Caco-2 (cell line): ENCODE measurements around the gene PRAMEF8. TPM values are rescaled to one million over a fixed set of nuclear protein-coding genes. Genes with fewer than 3 reads are reported as not detected.
"Not testable (repeated sequence)": the region's sequence is repeated elsewhere in the genome, so short reads cannot be mapped to it uniquely, and the experiment has no call there.

Source experiments
- Bru-seq: library from RNA; stranded (reverse); fragments of 400-500 nt; gene quantifications from one replicate; lab custom pipeline; 2021; lab: Mats Ljungman, UMichigan
- BruChase-seq, 2 experiments: library from RNA; stranded (reverse); fragments of 400-500 nt; gene quantifications; one replicate each; lab custom pipeline; 2021; lab: Mats Ljungman, UMichigan
- BruUV-seq: library from RNA; stranded (reverse); fragments of 400-500 nt; replicated peaks from 2 replicates; lab custom pipeline; 2021; lab: Mats Ljungman, UMichigan
- CTCF ChIA-PET: fragments of 300-600 bp; sonication (Branson Sonifier 250); formaldehyde crosslinking; loops from one replicate; lab custom pipeline; 2022; ENCODE audit warnings: antibody characterized with exemption; lab: Charles Lee
- POLR2A ChIA-PET: fragments of 300-600 bp; sonication (Branson Sonifier 250); formaldehyde crosslinking; loops from one replicate; lab custom pipeline; 2022; ENCODE audit warnings: antibody characterized with exemption; lab: Charles Lee
- DNase-seq, 2 experiments: peaks; one replicate each; pipeline versions ENCODE4 v3.0.0 to v3.0.0-alpha.2; 2020 to 2022
- H3K27me3 ChIP-seq: replicated peaks from 2 replicates; pipeline ENCODE4 v1.6.0; 2011; ENCODE audit warnings: low read length; ENCODE audit not compliant: control insufficient read depth, insufficient read depth
- H3K36me3 ChIP-seq: 2 replicates; pipeline ENCODE4 v1.5.1; 2011; ENCODE audit warnings: low read length; ENCODE audit not compliant: control insufficient read depth, insufficient read depth
- H3K4me1 ChIP-seq: fragments of 250-450 bp; sonication (Bioruptor Pico); 2 replicates; pipeline ENCODE4 v1.5.1; 2020; ENCODE audit warnings: mild to moderate bottlenecking
- H3K4me3 ChIP-seq: 2 replicates; pipeline ENCODE4 v1.5.1; 2011; ENCODE audit warnings: low read depth, mild to moderate bottlenecking, control low read depth, low read length
- H3K9me3 ChIP-seq: fragments of 250-450 bp; sonication (Bioruptor Pico); 2 replicates; pipeline ENCODE4 v1.5.1; 2020; ENCODE audit warnings: mild to moderate bottlenecking, moderate library complexity
- H3K27ac Mint-ChIP-seq: one replicate; pipeline ENCODE4 v1.8.0; 2022; ENCODE audit warnings: mixed read lengths; ENCODE audit not compliant: unreplicated experiment
- H3K27me3 Mint-ChIP-seq: one replicate; pipeline ENCODE4 v1.8.0; 2022; ENCODE audit warnings: mixed read lengths; ENCODE audit not compliant: insufficient read depth, unreplicated experiment
- H3K36me3 Mint-ChIP-seq: one replicate; pipeline ENCODE4 v1.8.0; 2022; ENCODE audit warnings: mild to moderate bottlenecking, mixed read lengths; ENCODE audit not compliant: insufficient read depth, unreplicated experiment
- H3K4me1 Mint-ChIP-seq: one replicate; pipeline ENCODE4 v1.8.0; 2022; ENCODE audit warnings: low read depth, mixed read lengths; ENCODE audit not compliant: unreplicated experiment
- H3K4me3 Mint-ChIP-seq: one replicate; pipeline ENCODE4 v1.8.0; 2022; ENCODE audit warnings: mild to moderate bottlenecking, moderate library complexity, mixed read lengths; ENCODE audit not compliant: unreplicated experiment
- H3K9me3 Mint-ChIP-seq: one replicate; pipeline ENCODE4 v1.8.0; 2022; ENCODE audit warnings: mixed read lengths; ENCODE audit not compliant: unreplicated experiment
- intact Hi-C: fragments of 100-400 bp; cut with micrococcal nuclease; formaldehyde crosslinking; loops from one replicate; pipeline ENCODE4 v1.10.0; 2022; ENCODE audit not compliant: unreplicated experiment
- long read RNA-seq: library from polyadenylated mRNA; stranded (forward); transcript quantifications from one replicate; pipeline ENCODE4 v2.0.0, GENCODE V29; 2022
- total RNA-seq: library from RNA; stranded (reverse); gene quantifications from 2 replicates; pipeline ENCODE4 v1.2.3, GENCODE V29; 2022

PRAMEF8 gene
- total RNA-seq (not detected in 2 replicates), Bru-seq, nascent RNA (not detected), BruChase-seq, experiment 1, labeled RNA remaining after a 2-hour chase (not detected), BruChase-seq, experiment 2, labeled RNA remaining after a 6-hour chase (not detected)
- long read RNA-seq, result 0 reads

DNA sequence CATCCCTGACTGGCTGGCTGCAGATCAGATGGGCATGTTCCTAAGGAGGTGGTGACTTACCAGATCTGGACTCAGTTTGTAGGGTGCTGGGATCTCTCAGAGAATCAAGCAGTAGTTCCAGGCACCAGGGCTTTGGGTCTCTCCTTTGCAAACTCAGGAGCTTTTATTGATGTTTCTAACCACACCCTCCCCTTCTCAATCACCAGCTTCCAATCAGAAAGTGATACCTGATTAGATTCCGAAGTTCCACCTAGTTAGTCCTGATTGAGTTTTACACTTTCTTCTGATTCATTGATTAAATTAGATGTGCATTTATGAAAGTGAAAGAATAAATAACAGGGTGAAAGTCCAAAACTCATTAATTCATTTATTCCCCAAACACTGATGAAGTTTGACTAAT, at the start of gene PRAMEF8:
TSS of gene PRAMEF8 (minus strand) at position 101 of the 400 bp plus-strand sequence. CDS start 1,046 bp downstream, outside the sequence.
- H3K9me3 ChIP-seq, intact Hi-C loops, H3K27me3 ChIP-seq, DNase-seq, H3K27me3 Mint-ChIP-seq, POLR2A ChIA-PET, H3K36me3 ChIP-seq, H3K4me3 Mint-ChIP-seq, BruUV-seq, H3K4me1 Mint-ChIP-seq, CTCF ChIA-PET, H3K4me3 ChIP-seq, H3K36me3 Mint-ChIP-seq, H3K27ac Mint-ChIP-seq, H3K4me1 ChIP-seq, H3K9me3 Mint-ChIP-seq: not testable (repeated sequence)

DNA sequence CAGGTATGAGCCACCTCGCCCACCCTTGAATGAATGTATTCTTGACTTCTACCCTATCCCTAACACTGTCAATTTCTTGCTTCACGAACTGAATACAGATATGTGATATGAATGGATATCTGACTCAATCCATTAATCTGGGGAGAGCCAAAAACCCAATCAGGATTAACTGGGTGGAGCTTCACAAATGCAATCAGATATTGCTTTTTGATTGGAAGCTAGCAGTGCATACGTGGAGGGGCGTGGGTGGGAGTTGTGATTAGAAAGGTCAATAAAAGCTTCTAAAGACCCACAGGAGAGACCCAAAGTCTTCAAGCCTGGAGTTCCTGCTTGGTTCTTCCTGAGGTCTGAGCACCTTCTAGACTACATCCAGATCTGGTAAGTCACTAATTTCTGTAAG, 30.3 kb upstream of the PRAMEF8 start, which contains the start of gene PRAMEF15:
TSS of gene PRAMEF15 (plus strand) at position 301 of the 400 bp plus-strand sequence. CDS start 2,827 bp downstream, outside the sequence.
- H3K4me1 ChIP-seq, CTCF ChIA-PET, H3K9me3 Mint-ChIP-seq, H3K4me1 Mint-ChIP-seq, H3K9me3 ChIP-seq, H3K36me3 ChIP-seq, H3K4me3 ChIP-seq, H3K4me3 Mint-ChIP-seq, H3K27me3 Mint-ChIP-seq, POLR2A ChIA-PET, BruUV-seq, H3K36me3 Mint-ChIP-seq, DNase-seq, H3K27ac Mint-ChIP-seq, H3K27me3 ChIP-seq, intact Hi-C loops: not testable (repeated sequence)

DNA sequence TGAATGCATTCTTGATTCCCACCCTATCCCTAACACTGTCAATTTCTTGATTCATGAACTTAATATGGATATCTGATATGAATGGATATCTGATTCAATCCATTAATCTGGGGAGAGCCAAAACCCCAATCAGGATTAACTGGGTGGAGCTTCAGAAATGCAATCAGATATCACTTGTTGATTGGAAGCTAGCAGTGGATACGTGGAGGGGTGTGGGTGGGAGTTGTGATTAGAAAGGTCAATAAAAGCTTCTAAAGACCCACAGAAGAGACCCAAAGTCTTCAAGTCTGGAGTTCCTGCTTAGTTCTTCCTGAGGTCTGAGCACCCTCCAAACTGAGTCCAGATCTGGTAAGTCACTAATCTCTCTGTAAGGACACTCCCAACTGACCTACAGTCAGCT, 18.3 kb upstream of the PRAMEF8 start, which contains the start of gene PRAMEF33:
TSS of gene PRAMEF33 (plus strand) at position 301 of the 400 bp plus-strand sequence. CDS start 2,416 bp downstream, outside the sequence.
- H3K4me1 ChIP-seq, H3K9me3 ChIP-seq, H3K36me3 Mint-ChIP-seq, H3K27me3 ChIP-seq, BruUV-seq, H3K36me3 ChIP-seq, DNase-seq, H3K27ac Mint-ChIP-seq, CTCF ChIA-PET, POLR2A ChIA-PET, H3K9me3 Mint-ChIP-seq, H3K27me3 Mint-ChIP-seq, H3K4me1 Mint-ChIP-seq, H3K4me3 Mint-ChIP-seq, intact Hi-C loops, H3K4me3 ChIP-seq: not testable (repeated sequence)

DNA sequence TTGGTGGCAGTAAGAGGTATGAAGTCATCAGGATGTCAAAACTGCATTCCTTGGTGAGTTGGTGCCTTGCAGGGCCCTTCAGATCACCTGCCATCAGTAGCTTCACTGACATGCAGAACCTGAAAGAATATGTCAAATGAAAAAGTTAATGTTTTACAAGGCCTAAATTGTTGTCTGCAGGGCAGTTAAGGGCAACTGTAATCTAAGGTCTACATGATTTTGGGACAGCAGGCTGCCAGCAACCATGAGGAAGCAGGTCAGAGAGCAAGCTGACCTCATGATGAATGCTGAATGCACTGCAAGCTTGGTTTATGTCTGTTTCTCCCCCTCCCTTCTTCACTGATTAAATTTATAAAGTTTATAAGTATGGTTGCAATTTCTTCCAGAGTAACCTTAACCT, 17.3 kb upstream of the PRAMEF8 start:
- H3K9me3 Mint-ChIP-seq, H3K27me3 ChIP-seq, intact Hi-C loops, H3K9me3 ChIP-seq, H3K4me1 Mint-ChIP-seq, BruUV-seq, H3K4me3 Mint-ChIP-seq, POLR2A ChIA-PET, CTCF ChIA-PET, H3K36me3 ChIP-seq, H3K27ac Mint-ChIP-seq, H3K4me3 ChIP-seq, DNase-seq, H3K36me3 Mint-ChIP-seq, H3K4me1 ChIP-seq, H3K27me3 Mint-ChIP-seq: not testable (repeated sequence)

DNA sequence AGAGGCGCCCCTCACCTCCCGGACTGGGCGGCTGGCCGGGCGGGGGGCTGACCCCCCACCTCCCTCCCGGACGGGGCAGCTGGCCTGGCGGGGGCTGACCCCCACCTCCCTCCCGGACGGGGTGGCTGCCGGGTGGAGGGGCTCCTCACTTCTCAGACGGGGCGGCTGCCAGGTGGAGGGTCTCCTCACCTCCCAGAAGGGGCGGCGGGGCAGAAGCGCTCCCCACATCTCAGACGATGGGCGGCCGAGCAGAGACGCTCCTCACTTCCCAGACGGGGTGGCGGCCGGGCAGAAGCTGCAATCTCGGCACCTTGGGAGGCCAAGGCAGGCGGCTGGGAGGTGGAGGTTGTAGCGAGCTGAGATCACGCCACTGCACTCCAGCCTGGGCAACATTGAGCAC, 13.8 kb upstream of the PRAMEF8 start:
- H3K36me3 Mint-ChIP-seq, H3K9me3 ChIP-seq, H3K4me3 Mint-ChIP-seq, H3K27me3 Mint-ChIP-seq, H3K4me1 ChIP-seq, H3K9me3 Mint-ChIP-seq, intact Hi-C loops, H3K27ac Mint-ChIP-seq, BruUV-seq, H3K4me1 Mint-ChIP-seq, DNase-seq, H3K27me3 ChIP-seq, POLR2A ChIA-PET, CTCF ChIA-PET, H3K4me3 ChIP-seq, H3K36me3 ChIP-seq: not testable (repeated sequence)

DNA sequence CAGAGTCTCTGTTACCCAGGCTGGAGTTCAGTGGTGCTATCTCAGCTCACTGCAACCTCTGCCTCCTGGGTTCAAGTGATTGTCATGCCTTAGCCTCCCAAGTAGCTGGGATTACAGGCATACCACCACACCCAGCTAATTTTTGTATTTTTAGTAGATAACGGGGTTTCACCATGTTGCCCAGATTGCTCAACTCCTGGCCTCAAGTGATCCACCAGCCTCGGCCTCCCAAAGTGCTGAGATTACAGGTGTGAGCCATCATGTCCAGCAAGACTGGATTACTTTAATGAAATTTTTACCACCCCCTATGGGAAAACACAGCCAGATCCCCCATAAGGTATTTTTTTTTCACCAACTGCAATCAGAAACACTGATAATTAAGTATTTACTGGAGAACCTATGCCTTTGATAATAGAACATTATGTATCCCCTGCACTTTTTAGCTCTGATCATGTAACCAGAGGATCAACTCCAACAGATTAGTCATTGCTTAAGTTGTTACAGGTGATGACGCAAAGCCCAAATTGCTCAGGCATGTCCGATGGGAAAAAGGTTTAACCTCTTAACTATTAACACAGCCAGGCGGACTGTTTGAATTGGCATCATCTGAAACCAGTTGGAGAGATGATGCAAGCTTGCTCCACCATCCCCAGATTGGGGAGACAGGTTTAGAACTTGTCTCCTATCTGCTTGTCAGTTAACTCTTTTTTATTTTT, 12.4 kb upstream of the PRAMEF8 start:
- BruUV-seq, H3K27ac Mint-ChIP-seq, H3K4me1 Mint-ChIP-seq, H3K36me3 Mint-ChIP-seq, POLR2A ChIA-PET, DNase-seq, H3K9me3 Mint-ChIP-seq, H3K4me3 Mint-ChIP-seq, intact Hi-C loops, H3K27me3 Mint-ChIP-seq, H3K9me3 ChIP-seq, H3K4me3 ChIP-seq, H3K36me3 ChIP-seq, H3K4me1 ChIP-seq, CTCF ChIA-PET, H3K27me3 ChIP-seq: not testable (repeated sequence)

DNA sequence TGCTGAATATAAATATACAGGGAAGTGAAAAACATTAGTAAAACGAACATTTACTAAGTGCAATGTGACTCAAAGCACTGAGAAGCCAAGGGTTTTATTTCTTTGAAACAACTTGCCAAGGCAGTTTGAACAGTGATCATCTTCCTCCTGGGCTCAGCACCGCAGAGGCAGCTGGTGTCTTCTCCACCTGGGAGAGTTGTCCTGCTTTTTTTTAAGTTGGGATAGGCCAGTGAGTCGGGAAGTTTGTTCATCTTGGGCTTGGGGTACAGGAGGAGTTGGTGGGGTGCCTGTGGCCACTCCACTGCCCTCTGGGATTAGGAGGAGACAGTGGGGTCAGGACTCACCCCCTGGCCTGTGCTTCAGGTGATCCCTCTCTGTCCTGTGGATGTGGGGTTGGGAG, 4.1 kb upstream of the PRAMEF8 start:
- H3K27me3 ChIP-seq, H3K4me1 ChIP-seq, intact Hi-C loops, H3K36me3 Mint-ChIP-seq, H3K4me3 ChIP-seq, H3K4me3 Mint-ChIP-seq, H3K27ac Mint-ChIP-seq, CTCF ChIA-PET, DNase-seq, H3K9me3 Mint-ChIP-seq, BruUV-seq, H3K27me3 Mint-ChIP-seq, POLR2A ChIA-PET, H3K36me3 ChIP-seq, H3K9me3 ChIP-seq, H3K4me1 Mint-ChIP-seq: not testable (repeated sequence)
